Kasumi-1 (cell line): Measurements from ENCODE around the gene IFT172.
A peak's percentile ranks its signal among the peaks of the same experiment; 100 is the strongest.
"Not testable (repeated sequence)": the region's sequence is repeated elsewhere in the genome, so short reads cannot be mapped to it uniquely, and the experiment has no call there.

Experiments used
- DNase-seq, 2 experiments: peaks; one replicate each; lab custom pipeline; 2025; lab: John Stamatoyannopoulos, UW

Gene IFT172, protein sequence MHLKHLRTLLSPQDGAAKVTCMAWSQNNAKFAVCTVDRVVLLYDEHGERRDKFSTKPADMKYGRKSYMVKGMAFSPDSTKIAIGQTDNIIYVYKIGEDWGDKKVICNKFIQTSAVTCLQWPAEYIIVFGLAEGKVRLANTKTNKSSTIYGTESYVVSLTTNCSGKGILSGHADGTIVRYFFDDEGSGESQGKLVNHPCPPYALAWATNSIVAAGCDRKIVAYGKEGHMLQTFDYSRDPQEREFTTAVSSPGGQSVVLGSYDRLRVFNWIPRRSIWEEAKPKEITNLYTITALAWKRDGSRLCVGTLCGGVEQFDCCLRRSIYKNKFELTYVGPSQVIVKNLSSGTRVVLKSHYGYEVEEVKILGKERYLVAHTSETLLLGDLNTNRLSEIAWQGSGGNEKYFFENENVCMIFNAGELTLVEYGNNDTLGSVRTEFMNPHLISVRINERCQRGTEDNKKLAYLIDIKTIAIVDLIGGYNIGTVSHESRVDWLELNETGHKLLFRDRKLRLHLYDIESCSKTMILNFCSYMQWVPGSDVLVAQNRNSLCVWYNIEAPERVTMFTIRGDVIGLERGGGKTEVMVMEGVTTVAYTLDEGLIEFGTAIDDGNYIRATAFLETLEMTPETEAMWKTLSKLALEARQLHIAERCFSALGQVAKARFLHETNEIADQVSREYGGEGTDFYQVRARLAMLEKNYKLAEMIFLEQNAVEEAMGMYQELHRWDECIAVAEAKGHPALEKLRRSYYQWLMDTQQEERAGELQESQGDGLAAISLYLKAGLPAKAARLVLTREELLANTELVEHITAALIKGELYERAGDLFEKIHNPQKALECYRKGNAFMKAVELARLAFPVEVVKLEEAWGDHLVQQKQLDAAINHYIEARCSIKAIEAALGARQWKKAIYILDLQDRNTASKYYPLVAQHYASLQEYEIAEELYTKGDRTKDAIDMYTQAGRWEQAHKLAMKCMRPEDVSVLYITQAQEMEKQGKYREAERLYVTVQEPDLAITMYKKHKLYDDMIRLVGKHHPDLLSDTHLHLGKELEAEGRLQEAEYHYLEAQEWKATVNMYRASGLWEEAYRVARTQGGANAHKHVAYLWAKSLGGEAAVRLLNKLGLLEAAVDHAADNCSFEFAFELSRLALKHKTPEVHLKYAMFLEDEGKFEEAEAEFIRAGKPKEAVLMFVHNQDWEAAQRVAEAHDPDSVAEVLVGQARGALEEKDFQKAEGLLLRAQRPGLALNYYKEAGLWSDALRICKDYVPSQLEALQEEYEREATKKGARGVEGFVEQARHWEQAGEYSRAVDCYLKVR (N-terminal part only)

DNA sequence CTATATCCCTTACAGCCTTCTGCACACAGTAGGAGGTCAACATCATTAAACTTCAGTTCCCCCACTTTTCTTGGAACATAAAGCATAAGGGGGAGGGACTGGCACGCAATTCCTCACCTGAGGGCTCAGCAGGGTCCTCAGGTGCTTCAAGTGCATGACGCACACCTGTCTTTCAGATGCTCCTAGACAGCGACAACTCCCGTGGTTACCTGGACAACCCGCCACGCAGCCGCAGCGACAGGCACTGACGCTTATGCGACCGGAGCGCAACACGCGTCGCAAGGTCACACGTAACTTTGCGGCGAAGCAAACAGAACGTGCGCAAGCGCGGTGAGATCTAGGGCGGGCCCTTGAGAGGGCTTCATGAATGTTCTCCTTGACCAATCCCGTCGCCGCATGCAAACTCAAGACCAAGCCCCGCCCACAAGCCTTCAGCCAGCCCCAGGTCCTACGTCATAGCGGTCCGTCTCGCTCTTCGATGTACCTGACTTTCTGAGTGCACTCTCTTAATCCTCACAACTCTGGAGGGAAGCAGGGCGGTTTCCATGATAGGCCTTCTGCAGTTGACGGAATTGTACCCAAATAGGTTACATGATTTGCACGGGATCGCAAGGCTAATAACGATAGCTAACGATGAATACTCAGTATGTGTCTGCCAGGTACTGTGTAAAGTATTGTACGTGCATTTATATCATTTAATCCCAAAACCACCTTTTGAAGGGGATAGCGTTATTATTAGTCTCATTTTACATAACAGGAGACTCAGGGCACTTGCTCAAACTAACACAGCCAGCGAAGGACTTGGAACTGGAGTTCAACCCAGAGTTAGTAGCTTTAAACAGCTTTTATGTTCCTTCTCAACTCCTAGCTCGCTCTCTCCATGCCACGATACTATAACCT is at the start of gene IFT172:
Gene IFT172, minus strand, starts transcription at position 246 of the 900 bp plus-strand sequence. Its CDS starts 90 bp downstream, at position 156.
- peak; percentile 99 for DNase-seq

GRCh38 chr2:27538839-27539450 is 49.4 kb upstream of the IFT172 start:
- DNase-seq = not testable (repeated sequence)

- no peak for DNase-seq
These were observed 47.7 kb upstream of the IFT172 start for GRCh38 chr2:27537287-27537686.

GRCh38 chr2:27531983-27532382 is 42.4 kb upstream of the IFT172 start:
- DNase-seq = no peak

GRCh38 chr2:27527182-27527581 is 37.6 kb upstream of the IFT172 start:
- no peak for DNase-seq

DNA sequence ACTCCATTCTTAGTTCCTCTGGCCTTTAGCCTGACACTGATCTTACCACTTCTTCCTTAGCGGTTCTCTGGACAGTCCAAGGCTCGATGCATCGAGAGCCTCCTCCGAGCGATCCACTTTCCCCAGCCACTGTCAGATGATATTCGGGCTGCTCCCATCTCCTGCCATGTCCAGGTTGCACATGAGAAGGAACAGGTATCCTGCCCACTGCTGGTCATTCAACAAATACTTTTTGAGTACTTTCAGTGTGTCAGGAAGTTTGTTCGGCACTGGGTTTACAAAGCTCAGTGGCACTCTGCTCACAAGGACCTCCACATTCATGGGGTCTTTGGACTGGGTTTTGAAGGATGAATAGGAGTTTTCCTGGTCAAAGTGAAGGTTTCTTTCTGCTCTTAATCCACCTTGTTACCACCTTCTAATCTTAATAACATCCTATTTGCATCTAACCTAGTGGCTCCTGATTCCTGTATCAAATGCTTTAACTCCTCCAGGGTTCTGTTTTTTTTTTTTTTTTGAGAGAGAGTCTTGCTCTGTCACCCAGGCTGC is 32.9 kb upstream of the IFT172 start:
- no peak for DNase-seq

DNA sequence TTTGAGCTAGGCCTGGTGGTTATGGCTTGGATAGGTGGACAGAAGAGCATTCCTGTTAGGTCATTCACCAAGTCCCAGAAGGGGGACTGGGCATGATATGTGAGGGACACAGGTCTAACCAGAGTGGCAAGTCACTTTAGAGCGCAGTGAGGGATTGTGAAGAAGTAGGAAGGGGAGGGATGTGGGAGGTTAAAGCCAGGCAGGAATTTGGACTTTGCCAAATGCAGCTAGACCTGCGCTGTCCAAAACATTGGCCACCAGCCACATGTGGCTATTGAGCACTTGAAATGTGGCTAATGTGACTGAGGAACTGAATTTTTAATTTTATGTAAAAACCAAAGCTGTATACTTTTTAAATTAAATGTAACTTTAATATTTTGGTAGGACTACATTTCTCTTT is 30.8 kb upstream of the IFT172 start:
- DNase-seq = no peak

GRCh38 chr2:27518782-27519113 is 29.2 kb upstream of the IFT172 start:
- no peak for DNase-seq

DNA sequence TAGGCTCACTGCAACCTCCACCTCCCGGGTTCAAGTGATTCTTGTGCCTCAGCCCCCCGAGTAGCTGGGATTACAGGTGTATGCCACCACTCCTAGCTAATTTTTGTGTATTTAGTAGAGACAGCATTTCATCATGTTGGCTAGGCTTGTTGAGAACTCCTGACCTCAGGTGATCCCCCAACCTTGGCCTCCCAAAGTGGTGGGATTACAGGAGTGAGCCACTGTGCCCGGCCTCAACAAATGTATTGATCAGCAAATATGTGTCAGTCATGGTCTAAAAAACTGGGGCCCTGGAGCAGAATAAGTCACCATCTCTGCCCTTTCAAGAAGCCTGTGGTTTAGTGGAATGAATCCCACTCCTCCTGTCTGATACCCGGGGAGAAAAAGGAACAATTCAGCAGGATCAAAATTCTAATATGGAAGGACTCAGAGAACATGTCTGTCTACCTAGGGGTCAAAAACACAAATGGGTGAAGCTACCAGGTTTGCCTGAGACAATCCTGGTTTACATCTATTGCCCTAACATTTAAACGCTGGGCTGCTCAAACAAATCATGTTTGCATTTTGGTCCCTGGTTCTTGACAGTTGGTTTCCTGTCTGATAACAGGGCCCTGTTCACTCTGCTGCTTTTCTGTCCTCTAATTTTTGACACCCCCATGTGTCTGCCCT is 28.7 kb upstream of the IFT172 start:
- DNase-seq = no peak

DNA sequence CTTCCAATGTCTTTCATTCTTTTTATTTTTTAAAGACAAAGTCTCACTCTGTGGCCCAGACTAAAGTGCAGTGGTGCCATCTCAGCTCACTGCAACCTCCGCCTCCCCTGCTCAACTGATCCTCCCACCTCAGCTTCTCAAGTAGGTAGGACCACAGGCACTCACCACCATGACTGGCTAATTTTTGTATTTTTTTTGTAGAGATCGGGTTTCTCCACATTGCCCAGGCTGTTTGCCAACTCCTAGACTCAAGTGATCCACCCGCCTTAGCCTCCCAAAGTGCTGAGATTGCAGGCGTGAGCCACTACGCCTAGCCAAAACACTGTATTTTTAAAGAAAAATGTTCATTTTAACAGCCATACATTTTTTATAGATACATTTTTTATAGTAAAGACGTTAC is 19.8 kb upstream of the IFT172 start:
- DNase-seq = no peak

- no peak for DNase-seq
These were observed 17.8 kb upstream of the IFT172 start for GRCh38 chr2:27507293-27507692.

- DNase-seq = no peak
These were observed 17.0 kb upstream of the IFT172 start for GRCh38 chr2:27506587-27506986.

DNA sequence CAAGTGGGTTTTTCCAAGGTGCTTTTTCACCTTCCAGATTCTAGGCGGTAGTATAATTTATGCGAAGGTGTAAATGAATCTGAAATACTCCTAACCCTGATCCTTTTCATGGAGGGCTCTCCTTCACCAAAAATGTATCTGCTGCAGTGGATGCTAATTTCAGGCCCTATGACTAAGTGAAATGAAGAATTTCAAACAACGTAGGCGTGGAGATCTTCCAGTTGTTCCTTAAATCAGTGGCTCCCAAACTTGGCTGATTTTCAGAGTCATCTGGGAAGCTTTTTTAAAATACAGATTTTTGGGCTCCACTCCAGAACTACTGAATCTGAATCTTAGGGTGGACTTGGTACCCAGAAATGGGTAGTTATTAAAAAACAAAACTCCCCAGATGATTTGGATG is 12.6 kb upstream of the IFT172 start:
- DNase-seq = no peak

DNA sequence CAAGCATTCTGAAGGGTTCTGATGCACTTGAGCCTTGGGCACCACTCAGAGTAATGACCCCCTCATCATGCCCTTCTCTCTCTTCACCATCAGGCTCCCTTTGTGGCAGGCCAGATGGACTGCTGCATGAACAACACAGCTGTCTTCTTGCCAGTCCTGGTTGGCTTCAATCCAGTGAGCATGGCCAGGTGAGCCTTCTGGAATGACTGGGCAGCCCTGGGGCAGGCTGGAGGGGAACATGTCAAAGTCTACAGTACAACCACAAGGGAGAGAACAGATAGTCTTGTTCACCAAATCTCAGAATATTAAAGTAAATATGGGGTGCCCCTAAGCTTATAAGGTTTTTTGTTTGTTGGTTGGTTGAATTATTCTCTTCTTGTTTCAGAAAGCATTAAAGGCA is 11.5 kb upstream of the IFT172 start:
- DNase-seq = no peak

GRCh38 chr2:27498975-27499374 is 9.4 kb upstream of the IFT172 start:
- DNase-seq = no peak

- DNase-seq = no peak
These were observed 7.7 kb upstream of the IFT172 start for GRCh38 chr2:27497288-27497627.

DNA sequence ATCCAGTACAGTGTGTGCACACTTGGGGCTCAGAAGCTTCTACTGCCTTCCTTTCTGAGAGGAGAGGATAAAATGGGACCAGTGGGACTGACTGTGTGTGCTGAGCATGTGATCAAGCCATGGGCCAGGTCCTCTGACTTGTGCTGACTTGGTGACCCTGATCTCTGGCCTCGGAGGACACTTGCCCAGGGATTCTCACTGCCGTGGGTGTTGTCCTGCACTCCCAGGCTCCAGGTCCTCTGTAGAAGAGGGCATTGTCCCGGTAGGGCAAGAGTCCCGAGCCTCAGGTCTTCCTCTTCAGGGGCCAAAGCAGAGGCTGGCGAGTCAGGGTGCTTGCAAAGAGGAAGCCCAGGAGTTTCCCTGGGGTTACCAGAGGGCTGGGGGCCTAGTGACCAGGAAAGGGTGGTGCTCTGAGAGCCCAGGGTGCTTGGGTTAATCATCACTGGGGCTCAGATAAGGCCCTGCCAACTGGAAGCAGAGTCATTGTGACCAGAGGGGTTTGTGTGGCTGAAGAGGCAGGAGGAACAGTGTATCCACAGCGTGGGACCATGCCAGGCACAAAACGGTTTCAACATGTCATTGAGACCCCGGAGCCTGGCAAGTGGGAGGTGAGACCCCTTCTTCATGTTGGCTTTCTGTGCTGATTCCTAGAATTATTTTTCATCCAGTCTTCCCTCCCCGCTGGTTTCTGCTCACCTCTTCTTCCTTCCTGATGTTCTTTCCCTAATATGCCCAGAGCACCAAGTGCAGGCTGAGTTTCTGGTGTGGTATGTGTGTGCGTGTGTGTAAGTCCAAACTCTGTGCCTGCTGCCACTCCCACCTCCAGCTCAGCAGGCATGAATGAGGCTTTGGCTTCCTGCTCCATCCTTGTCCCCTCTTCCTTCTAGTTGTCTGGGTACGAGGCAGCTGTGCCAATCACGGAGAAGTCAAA is 7.1 kb upstream of the IFT172 start, which contains the start of gene GCKR:
Gene GCKR, plus strand, starts transcription at position 483 of the 931 bp plus-strand sequence. Its CDS starts 66 bp downstream, at position 549.
- no peak for DNase-seq

DNA sequence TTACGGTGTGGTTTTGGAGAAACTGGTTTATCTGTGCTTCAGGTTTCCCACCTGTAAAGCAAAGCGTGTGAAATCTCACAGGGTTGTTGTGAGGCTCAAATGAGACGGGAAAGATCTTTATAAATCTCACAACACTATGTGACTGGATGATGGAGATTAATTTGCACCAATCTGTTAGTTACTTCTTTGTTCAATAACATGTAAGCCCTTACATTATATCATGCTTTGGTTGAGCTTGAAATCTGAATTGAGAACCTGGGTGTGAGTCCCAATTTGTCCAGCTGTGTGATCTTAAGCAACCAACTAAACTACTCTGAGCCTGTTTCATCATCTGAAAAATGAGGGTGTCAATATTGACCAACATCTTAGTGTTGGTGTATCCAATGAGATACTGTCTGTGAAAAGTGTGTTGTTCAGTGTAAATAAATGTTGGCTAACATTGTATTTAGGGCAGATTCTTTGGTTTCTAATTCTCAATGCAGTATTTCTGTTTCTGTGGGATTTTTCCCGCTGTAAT is 6.4 kb upstream of the IFT172 start:
- DNase-seq = no peak
